HG03139 (cell line): ENCODE measurements around the gene FXYD5.
"Not testable (repeated sequence)": the region's sequence is repeated elsewhere in the genome, so short reads cannot be mapped to it uniquely, and the experiment has no call there.

Source experiments
- ATAC-seq: cut with Tn5 transposase; IDR thresholded peaks from one replicate; pipeline ENCODE4 v1.9.1; 2021; ENCODE audit not compliant: unreplicated experiment

FXYD5 gene

GRCh38 chr19:35177377-35178274 is 23.1 kb downstream of the FXYD5 start:
- ATAC-seq = no peak

GRCh38 chr19:35178701-35179100 is 24.2 kb downstream of the FXYD5 start:
- no peak for ATAC-seq

- no peak for ATAC-seq
Measured at GRCh38 chr19:35179830-35180229, 25.3 kb downstream of the FXYD5 start.

GRCh38 chr19:35181387-35181786 is 26.9 kb downstream of the FXYD5 start:
- no peak for ATAC-seq

GRCh38 chr19:35184267-35184666 is 29.7 kb downstream of the FXYD5 start:
- no peak for ATAC-seq

GRCh38 chr19:35184884-35185283 is 30.3 kb downstream of the FXYD5 start:
- no peak for ATAC-seq

GRCh38 chr19:35194012-35194984 is 39.8 kb downstream of the FXYD5 start:
- no peak for ATAC-seq

GRCh38 chr19:35195830-35196229 is 41.3 kb downstream of the FXYD5 start:
- ATAC-seq = no peak

- not testable (repeated sequence) for ATAC-seq
Measured at GRCh38 chr19:35196861-35197260, 42.3 kb downstream of the FXYD5 start.

- ATAC-seq = no peak
Measured at GRCh38 chr19:35199481-35199880, 44.9 kb downstream of the FXYD5 start.

- ATAC-seq = no peak
Measured at GRCh38 chr19:35202722-35203688, 48.5 kb downstream of the FXYD5 start.

GRCh38 chr19:35204799-35205732 is 50.5 kb downstream of the FXYD5 start:
- peak; percentile 64 for ATAC-seq

GRCh38 chr19:35205733-35206323 is 51.3 kb downstream of the FXYD5 start:
- no peak for ATAC-seq

- ATAC-seq = no peak
Measured at GRCh38 chr19:35206379-35206778, 51.8 kb downstream of the FXYD5 start.

GRCh38 chr19:35206855-35207254 is 52.3 kb downstream of the FXYD5 start:
- ATAC-seq = no peak

- ATAC-seq = no peak
Measured at GRCh38 chr19:35207391-35207871, 52.9 kb downstream of the FXYD5 start.

GRCh38 chr19:35208121-35208520 is 53.6 kb downstream of the FXYD5 start:
- no peak for ATAC-seq

- ATAC-seq = no peak
Measured at GRCh38 chr19:35209646-35210045, 55.1 kb downstream of the FXYD5 start.
